ENCODE results near the gene TM4SF4. TPM values are rescaled to one million over a fixed set of nuclear protein-coding genes. Genes with fewer than 3 reads are reported as not detected.

TM4SF4 gene
- total RNA-seq, 6 experiments from 2014 or later, result 210 to 473 (median 316) TPM

DNA sequence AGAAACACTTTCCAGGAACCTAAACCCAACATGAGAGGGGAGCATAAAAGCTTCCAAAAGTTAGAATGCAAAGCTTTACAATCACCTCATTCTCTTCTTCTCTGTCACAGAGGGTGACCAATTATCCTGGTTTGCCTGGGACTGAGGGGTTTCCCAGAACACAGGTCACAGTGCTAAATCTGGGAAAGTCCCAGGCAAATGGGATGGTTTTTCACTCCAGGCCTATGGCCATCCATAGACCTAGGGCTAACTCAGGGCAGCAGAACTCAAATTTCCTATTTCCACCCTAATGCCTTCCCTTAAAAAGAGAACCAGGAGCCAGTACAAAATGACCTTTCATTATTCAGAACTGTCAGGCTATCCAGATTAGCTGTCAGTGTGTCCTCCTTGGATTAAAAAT is 77.0 kb downstream of the TM4SF4 start:
- ATAC-seq (peak in 1 of 4 donors; percentile 60), DNase-seq (no peak)
- no peaks in the 10 kb centered on the region for H3K27me3 ChIP-seq
- H3K36me3 ChIP-seq, result no peaks in the 10 kb centered on the region
- H3K4me1 ChIP-seq, result peaks cover 0 to 20% (median 8%) of the 10 kb centered on the region in 4 donors
- H3K27ac ChIP-seq, result no peak overlapping the region
- H3K4me3 ChIP-seq, result no peak overlapping the region
- intact Hi-C loops (cut with DNase I), result no loop called here
- H3K9me3 ChIP-seq, result no peaks in the 10 kb centered on the region
- TF ChIP-seq, protein P1, sequence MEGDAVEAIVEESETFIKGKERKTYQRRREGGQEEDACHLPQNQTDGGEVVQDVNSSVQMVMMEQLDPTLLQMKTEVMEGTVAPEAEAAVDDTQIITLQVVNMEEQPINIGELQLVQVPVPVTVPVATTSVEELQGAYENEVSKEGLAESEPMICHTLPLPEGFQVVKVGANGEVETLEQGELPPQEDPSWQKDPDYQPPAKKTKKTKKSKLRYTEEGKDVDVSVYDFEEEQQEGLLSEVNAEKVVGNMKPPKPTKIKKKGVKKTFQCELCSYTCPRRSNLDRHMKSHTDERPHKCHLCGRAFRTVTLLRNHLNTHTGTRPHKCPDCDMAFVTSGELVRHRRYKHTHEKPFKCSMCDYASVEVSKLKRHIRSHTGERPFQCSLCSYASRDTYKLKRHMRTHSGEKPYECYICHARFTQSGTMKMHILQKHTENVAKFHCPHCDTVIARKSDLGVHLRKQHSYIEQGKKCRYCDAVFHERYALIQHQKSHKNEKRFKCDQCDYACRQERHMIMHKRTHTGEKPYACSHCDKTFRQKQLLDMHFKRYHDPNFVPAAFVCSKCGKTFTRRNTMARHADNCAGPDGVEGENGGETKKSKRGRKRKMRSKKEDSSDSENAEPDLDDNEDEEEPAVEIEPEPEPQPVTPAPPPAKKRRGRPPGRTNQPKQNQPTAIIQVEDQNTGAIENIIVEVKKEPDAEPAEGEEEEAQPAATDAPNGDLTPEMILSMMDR (IDR thresholded peaks at IDR 0.05), result no peak
- no peak for TF ChIP-seq POLR2A (IDR thresholded peaks at IDR 0.05)

DNA sequence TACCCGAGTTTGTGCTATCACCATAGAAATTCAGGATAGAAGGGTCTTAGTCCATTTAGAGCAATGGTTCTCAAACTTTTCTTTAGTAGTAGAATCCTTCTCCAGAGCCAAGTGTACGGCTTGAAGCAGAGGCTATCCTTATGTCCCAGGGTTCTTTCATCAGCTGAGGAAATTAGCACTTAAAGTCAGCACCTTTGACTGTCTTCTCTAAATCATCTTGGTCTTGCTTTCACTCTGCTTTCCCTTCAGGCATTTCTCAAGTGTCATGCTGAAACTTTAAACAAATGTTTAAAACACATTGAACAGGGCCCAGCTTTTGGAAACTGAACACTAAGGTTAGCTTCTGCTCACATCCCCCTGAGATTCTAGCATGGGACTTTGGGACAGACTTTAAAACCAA is 78.2 kb downstream of the TM4SF4 start:
- 86% methylated on average over 2 of the region's 2 CpGs for WGBS (ENCODE audit: insufficient coverage, low coverage, low lambda C conversion rate, missing lambda C conversion rate)
- Histone ChIP-seq H3K9me3 (no peaks in the 10 kb centered on the region), H3K4me1 (peaks cover 0 to 20% (median 8%) of the 10 kb centered on the region in 4 donors), H3K4me3 (no peak overlapping the region), H3K27me3 (no peaks in the 10 kb centered on the region), H3K27ac (peak overlapping the region in 1 of 3 donors; percentile 14), H3K36me3 (no peaks in the 10 kb centered on the region)
- TF ChIP-seq, protein P1 (IDR thresholded peaks at IDR 0.05), result no peak
- no peak for TF ChIP-seq POLR2A (IDR thresholded peaks at IDR 0.05)
- intact Hi-C loops (cut with DNase I), result no loop called here
- no peak for DNase-seq
- ATAC-seq, result no peak

Small RNAs within 50 kb of the gene (small RNA-seq; reads per million reads assigned to genes)
- 0 reads per million in 2 experiments for gene AC108751.2
- gene RNU6-1098P, result 0 reads per million in 2 experiments

Other genes with a start within 250 kb of the TM4SF4 start
- gene TM4SF18, start 141.1 kb upstream of the TM4SF4 start, total RNA-seq, result 1 to 10 TPM; 1.8 to 4.6 (median 3.1) TPM
- 10 to 100 TPM in 5 of 6 experiments, 1 to 10 TPM in 1; 7.9 to 63.0 (median 47.5) TPM for gene TM4SF1, start 97.0 kb upstream of the TM4SF4 start, total RNA-seq
- gene WWTR1, start 183.3 kb downstream of the TM4SF4 start, total RNA-seq, result 10 to 100 TPM; 10.6 to 19.7 (median 15.3) TPM